ENCODE measurements around the gene MEOX2. TPM values are rescaled to one million over a fixed set of nuclear protein-coding genes. Genes with fewer than 3 reads are reported as not detected.

The MEOX2 gene
- total RNA-seq, 4 donors from 2014 or later = 0.64 to 1.6 TPM; not detected in 2

- H3K4me3 ChIP-seq = no peak overlapping the region
- in situ Hi-C loops (cut with MboI; ENCODE audit: low pct_ligation_motif_present in 1 of 4, low pct_unique_long_range_greater_than_20kb in 1 of 4, low sequenced_read_pairs in 3 of 4) = no loop called here
- no peak for TF ChIP-seq POLR2AphosphoS5 (IDR thresholded peaks at IDR 0.05)
- no peak for TF ChIP-seq EP300 (IDR thresholded peaks at IDR 0.05; ENCODE audit: low read depth)
- no peak for TF ChIP-seq POLR2A (IDR thresholded peaks at IDR 0.05)
- TF ChIP-seq CTCF (IDR thresholded peaks at IDR 0.05) = no peak
- H3K4me1 ChIP-seq = no peaks in the 10 kb centered on the region
- intact Hi-C loops (cut with DNase I; ENCODE audit: low total_unique reads) = loop anchor here (5.0 kb wide), 1 partner anchor 286 kb away; no protein-coding TSS in a partner anchor
- DNase-seq = no peak
- 92% methylated on average over 3 of the region's 3 CpGs; no CpG with 5 or more reads in 1 of the 2 donors for WGBS, 2 donors (ENCODE audit: low coverage in 1 of 2)
- H3K9me3 ChIP-seq = no peaks in the 10 kb centered on the region
- H3K27ac ChIP-seq = no peak overlapping the region
- no peaks in the 10 kb centered on the region for H3K36me3 ChIP-seq
- H3K27me3 ChIP-seq = no peaks in the 10 kb centered on the region
These were observed 43.3 kb downstream of the MEOX2 start for GRCh38 chr7:15643000-15643705.

GRCh38 chr7:15628876-15629275, 57.6 kb downstream of the MEOX2 start:
- intact Hi-C loops (cut with DNase I; ENCODE audit: low total_unique reads) = no loop called here
- in situ Hi-C loops (cut with MboI; ENCODE audit: low pct_ligation_motif_present in 1 of 4, low pct_unique_long_range_greater_than_20kb in 1 of 4, low sequenced_read_pairs in 3 of 4) = no loop called here
- 59 to 100% methylated on average over 1 of the region's 1 CpG for WGBS, 2 donors (ENCODE audit: low coverage in 1 of 2)

GRCh38 chr7:15626041-15626440, 60.4 kb downstream of the MEOX2 start:
- Histone ChIP-seq H3K27me3 (no peaks in the 10 kb centered on the region), H3K4me3 (no peak overlapping the region), H3K36me3 (no peaks in the 10 kb centered on the region), H3K9me3 (no peaks in the 10 kb centered on the region), H3K4me1 (peaks cover 0 to 2% (median 0%) of the 10 kb centered on the region in 4 donors), H3K27ac (no peak overlapping the region)
- no peak for DNase-seq
- TF ChIP-seq EP300 (IDR thresholded peaks at IDR 0.05; ENCODE audit: low read depth) (no peak), POLR2AphosphoS5 (IDR thresholded peaks at IDR 0.05) (no peak), POLR2A (IDR thresholded peaks at IDR 0.05) (no peak), CTCF (IDR thresholded peaks at IDR 0.05) (no peak)
- 87 to 91% methylated on average over 1 of the region's 1 CpG for WGBS, 2 donors (ENCODE audit: low coverage in 1 of 2)
- in situ Hi-C loops (cut with MboI; ENCODE audit: low pct_ligation_motif_present in 1 of 4, low pct_unique_long_range_greater_than_20kb in 1 of 4, low sequenced_read_pairs in 3 of 4) = no loop called here
- intact Hi-C loops (cut with DNase I; ENCODE audit: low total_unique reads) = no loop called here

More at GRCh38 chr7:15628876-15629275, 57.6 kb downstream of the MEOX2 start:
- no peak overlapping the region for H3K4me3 ChIP-seq
- H3K27me3 ChIP-seq = no peaks in the 10 kb centered on the region
- no peaks in the 10 kb centered on the region for H3K9me3 ChIP-seq
- H3K4me1 ChIP-seq = peaks cover 0 to 2% (median 0%) of the 10 kb centered on the region in 4 donors
- H3K27ac ChIP-seq = no peak overlapping the region
- H3K36me3 ChIP-seq = no peaks in the 10 kb centered on the region
- DNase-seq = no peak
- TF ChIP-seq POLR2AphosphoS5 (IDR thresholded peaks at IDR 0.05) (no peak), CTCF (IDR thresholded peaks at IDR 0.05) (no peak), POLR2A (IDR thresholded peaks at IDR 0.05) (no peak), EP300 (IDR thresholded peaks at IDR 0.05; ENCODE audit: low read depth) (no peak)

GRCh38 chr7:15625466-15625865, 61.0 kb downstream of the MEOX2 start:
- no peaks in the 10 kb centered on the region for H3K27me3 ChIP-seq
- in situ Hi-C loops (cut with MboI; ENCODE audit: low pct_ligation_motif_present in 1 of 4, low pct_unique_long_range_greater_than_20kb in 1 of 4, low sequenced_read_pairs in 3 of 4) (no loop called here), intact Hi-C loops (cut with DNase I; ENCODE audit: low total_unique reads) (no loop called here)
- H3K9me3 ChIP-seq = no peaks in the 10 kb centered on the region
- H3K36me3 ChIP-seq = no peaks in the 10 kb centered on the region
- no peak overlapping the region for H3K4me3 ChIP-seq
- H3K27ac ChIP-seq = no peak overlapping the region
- H3K4me1 ChIP-seq = peaks cover 0 to 2% (median 0%) of the 10 kb centered on the region in 4 donors
- TF ChIP-seq EP300 (IDR thresholded peaks at IDR 0.05; ENCODE audit: low read depth) = no peak
- no peak for TF ChIP-seq POLR2AphosphoS5 (IDR thresholded peaks at IDR 0.05)
- TF ChIP-seq CTCF (IDR thresholded peaks at IDR 0.05) = no peak
- DNase-seq = no peak
- 30 to 36% methylated on average over 1 of the region's 1 CpG for WGBS, 2 donors (ENCODE audit: low coverage in 1 of 2)

Measured in transverse colon (tissue), 4 donors.